HepG2 (cell line): ENCODE data around the gene TOM1L1. TPM values are rescaled to one million over a fixed set of nuclear protein-coding genes. Genes with fewer than 3 reads are reported as not detected.
A peak's percentile ranks its signal among the peaks of the same experiment; 100 is the strongest.

Experiments
- ARID5B ChIP-seq: IDR thresholded peaks from 2 replicates; pipeline ENCODE4 v1.4.0; 2020; ENCODE audit warnings: mild to moderate bottlenecking, missing genetic modification reagents
- CREBL2 ChIP-seq: sonication (generic); formaldehyde crosslinking; IDR thresholded peaks from 2 replicates; pipeline ENCODE4 v1.8.1; 2023; ENCODE audit warnings: missing genetic modification reagents, mild to moderate bottlenecking, borderline replicate concordance
- ELF1 ChIP-seq: sonication (generic); formaldehyde crosslinking; IDR thresholded peaks from 2 replicates; pipeline ENCODE4 v1.4.0; 2020; ENCODE audit warnings: missing genetic modification reagents
- GRHL1 ChIP-seq: sonication (generic); formaldehyde crosslinking; conservative IDR thresholded peaks from 2 replicates; pipeline ENCODE4 v1.8.0; 2022; ENCODE audit warnings: missing genetic modification reagents
- HMGA1 ChIP-seq: sonication (generic); formaldehyde crosslinking; conservative IDR thresholded peaks from 2 replicates; pipeline ENCODE4 v1.4.0; 2020; ENCODE audit warnings: missing genetic modification reagents
- MED13 ChIP-seq: sonication (generic); formaldehyde crosslinking; IDR thresholded peaks from 2 replicates; pipeline ENCODE4 v1.5.0; 2020; ENCODE audit warnings: missing genetic modification reagents
- MXI1 ChIP-seq: IDR thresholded peaks from 3 replicates; pipeline ENCODE4 v1.6.1; 2012; ENCODE audit warnings: low read depth, low read length, inconsistent platforms, borderline replicate concordance
- NFE2L1 ChIP-seq: sonication (generic); formaldehyde crosslinking; IDR thresholded peaks from 2 replicates; pipeline ENCODE4 v1.4.0; 2020; ENCODE audit warnings: missing genetic modification reagents, mild to moderate bottlenecking, borderline replicate concordance
- NFIB ChIP-seq: sonication (generic); formaldehyde crosslinking; IDR thresholded peaks from 2 replicates; pipeline ENCODE4 v1.9.0; 2021; ENCODE audit warnings: missing genetic modification reagents, mild to moderate bottlenecking, borderline replicate concordance
- NR2C2 ChIP-seq: sonication (generic); formaldehyde crosslinking; IDR thresholded peaks from 2 replicates; pipeline ENCODE4 v1.4.0; 2020; ENCODE audit warnings: missing genetic modification reagents, mild to moderate bottlenecking, moderate library complexity, borderline replicate concordance
- PAXIP1 ChIP-seq: sonication (generic); formaldehyde crosslinking; conservative IDR thresholded peaks from 2 replicates; pipeline ENCODE4 v1.4.0; 2020; ENCODE audit warnings: mild to moderate bottlenecking, missing genetic modification reagents, moderate library complexity
- SOX13 ChIP-seq, 3 experiments: fragments of 450-650 bp in 1 of 3; sonication (generic) in 1 of 3; formaldehyde crosslinking in 1 of 3; IDR thresholded peaks in 2 of 3; conservative IDR thresholded peaks in 1 of 3; 2 replicates each; pipeline versions ENCODE4 v1.5.0 to v1.6.1; 2016 to 2020; ENCODE audit warnings: antibody characterized with exemption in 1 of 3, mild to moderate bottlenecking in 1 of 3, missing compliant biosample characterization in 1 of 3, missing genetic modification reagents in 1 of 3, moderate library complexity in 1 of 3
- ZBTB8A ChIP-seq: sonication (generic); formaldehyde crosslinking; IDR thresholded peaks from 2 replicates; pipeline ENCODE4 v1.4.0; 2020; ENCODE audit warnings: mild to moderate bottlenecking, low read depth, missing genetic modification reagents, borderline replicate concordance
- ZFP90 ChIP-seq: sonication (generic); formaldehyde crosslinking; IDR thresholded peaks from 2 replicates; pipeline ENCODE4 v1.8.0; 2022; ENCODE audit warnings: missing genetic modification reagents, mild to moderate bottlenecking, inconsistent platforms, borderline replicate concordance
- ZFY ChIP-seq: sonication (generic); formaldehyde crosslinking; IDR thresholded peaks from 2 replicates; pipeline ENCODE4 v1.4.0; 2020; ENCODE audit warnings: missing genetic modification reagents
- ZGPAT ChIP-seq: IDR thresholded peaks from 2 replicates; pipeline ENCODE4 v1.6.1; 2016; ENCODE audit warnings: mild to moderate bottlenecking
- ZMYM2 ChIP-seq: sonication (generic); formaldehyde crosslinking; IDR thresholded peaks from 2 replicates; pipeline ENCODE4 v1.8.0; 2022; ENCODE audit warnings: mild to moderate bottlenecking, missing genetic modification reagents
- polyA plus RNA-seq, 8 experiments: library from polyadenylated mRNA; depleted of rRNA in 3 of 8; stranded (reverse) in 7 of 8; unstranded in 1 of 8; fragments of >200 nt; fragmentation: Illumina TruSeq in 4 of 8; extraction: Trizol in 4 of 8; gene quantifications; 2 replicates each; pipeline versions ENCODE4 v1.2.1 to v1.2.3, GENCODE V29; 2011 to 2016; ENCODE audit warnings: low read depth in 4 of 8, missing spikeins in 1 of 8, mixed read lengths in 1 of 8; ENCODE audit not compliant: insufficient read depth in 1 of 8
- total RNA-seq, 5 experiments: library from RNA; depleted of rRNA; stranded (reverse); fragments of >200 nt; fragmentation: Illumina TruSeq; extraction: Trizol; gene quantifications; 2 replicates each; pipeline ENCODE4 v1.2.3, GENCODE V29; 2016; ENCODE audit warnings: low read depth in 1 of 5

TOM1L1 gene
- total and polyA plus RNA-seq, 2 of the 13 experiments (the other 11 are each of a cell fraction or from before 2014, with no cell fraction given) = 45.3 to 51.3 TPM

- TF ChIP-seq GRHL1 (no peak), ZMYM2 (no peak), NFE2L1 (no peak), ZBTB8A (CRISPR knock-in tag) (no peak), HMGA1 (no peak), ELF1 (CRISPR knock-in tag) (peak; percentile 64), NFIB (no peak), ZGPAT (CRISPR knock-in tag) (peak; percentile 40; the same call in 1 of the 2 replicates), SOX13 (IDR thresholded peaks at IDR 0.05) (no peak), SOX13 (CRISPR knock-in tag; conservative IDR thresholded peaks at IDR 0.05 in 1 of 2, IDR thresholded peaks at IDR 0.05 in 1 of 2) (peak in 1 of 2 experiments; percentile 50; a peak in 1 of 4 replicates), NR2C2 (peak; percentile 84), MED13 (CRISPR knock-in tag) (no peak), ZFY (CRISPR knock-in tag) (no peak), MXI1 (0 out of 3 replicates have a peak, but pooled peaks have one; percentile 19), PAXIP1 (CRISPR knock-in tag) (0 out of 2 replicates have a peak, but pooled peaks have one; percentile 35), ZFP90 (CRISPR knock-in tag) (no peak), CREBL2 (CRISPR knock-in tag) (no peak), ARID5B (peak; percentile 76)
Measured at GRCh38 chr17:54971147-54971546, 70.5 kb downstream of the TOM1L1 start (continued).
